VCaP (cell line): Measurements from ENCODE around the gene LHX3.

ENCODE experiments used
- H3K27ac ChIP-seq: fragments of 450-650 bp; 2 replicates; pipeline ENCODE4 v1.5.1; 2017
- TF ChIP-seq, protein P1 (sequence below): fragments of 450-650 bp; conservative IDR thresholded peaks from 2 replicates; pipeline ENCODE4 v1.5.1; 2017; ENCODE audit warnings: mild to moderate bottlenecking, moderate library complexity

LHX3 gene

DNA sequence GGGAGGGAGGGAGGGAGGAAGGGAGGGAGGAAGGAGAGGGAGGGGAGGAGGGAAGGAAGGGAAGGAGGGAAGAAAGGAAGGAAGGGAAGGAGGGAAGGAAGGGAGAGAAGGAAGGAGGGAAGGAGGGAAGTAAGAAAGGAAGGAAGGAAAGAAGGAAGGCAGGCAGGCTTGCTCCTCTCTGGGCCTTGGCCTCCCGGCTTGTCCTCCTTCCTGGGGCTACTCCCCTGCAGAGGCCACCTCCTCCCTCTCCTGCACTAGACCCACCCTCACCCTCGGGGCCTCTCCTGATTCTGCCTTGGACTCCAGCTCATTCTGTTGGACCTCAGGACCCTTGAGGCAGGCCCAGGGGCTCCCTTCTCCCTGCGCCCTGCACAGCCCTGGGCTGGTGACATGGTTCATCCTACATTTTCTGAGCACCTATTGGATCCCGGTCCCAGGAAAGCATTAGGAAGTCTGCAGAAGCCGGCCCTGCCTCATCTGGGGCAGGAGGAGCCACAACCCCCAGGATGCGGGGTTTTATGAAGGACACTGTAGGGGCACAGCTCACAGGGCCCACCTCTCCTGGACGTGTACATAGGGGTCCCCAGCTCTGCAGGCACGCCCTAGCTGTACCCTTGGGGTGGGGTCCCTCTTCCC, 23.0 kb downstream of the LHX3 start:
- TF ChIP-seq, protein P1, sequence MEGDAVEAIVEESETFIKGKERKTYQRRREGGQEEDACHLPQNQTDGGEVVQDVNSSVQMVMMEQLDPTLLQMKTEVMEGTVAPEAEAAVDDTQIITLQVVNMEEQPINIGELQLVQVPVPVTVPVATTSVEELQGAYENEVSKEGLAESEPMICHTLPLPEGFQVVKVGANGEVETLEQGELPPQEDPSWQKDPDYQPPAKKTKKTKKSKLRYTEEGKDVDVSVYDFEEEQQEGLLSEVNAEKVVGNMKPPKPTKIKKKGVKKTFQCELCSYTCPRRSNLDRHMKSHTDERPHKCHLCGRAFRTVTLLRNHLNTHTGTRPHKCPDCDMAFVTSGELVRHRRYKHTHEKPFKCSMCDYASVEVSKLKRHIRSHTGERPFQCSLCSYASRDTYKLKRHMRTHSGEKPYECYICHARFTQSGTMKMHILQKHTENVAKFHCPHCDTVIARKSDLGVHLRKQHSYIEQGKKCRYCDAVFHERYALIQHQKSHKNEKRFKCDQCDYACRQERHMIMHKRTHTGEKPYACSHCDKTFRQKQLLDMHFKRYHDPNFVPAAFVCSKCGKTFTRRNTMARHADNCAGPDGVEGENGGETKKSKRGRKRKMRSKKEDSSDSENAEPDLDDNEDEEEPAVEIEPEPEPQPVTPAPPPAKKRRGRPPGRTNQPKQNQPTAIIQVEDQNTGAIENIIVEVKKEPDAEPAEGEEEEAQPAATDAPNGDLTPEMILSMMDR, result no peak
- H3K27ac ChIP-seq, result no peak overlapping the region

DNA sequence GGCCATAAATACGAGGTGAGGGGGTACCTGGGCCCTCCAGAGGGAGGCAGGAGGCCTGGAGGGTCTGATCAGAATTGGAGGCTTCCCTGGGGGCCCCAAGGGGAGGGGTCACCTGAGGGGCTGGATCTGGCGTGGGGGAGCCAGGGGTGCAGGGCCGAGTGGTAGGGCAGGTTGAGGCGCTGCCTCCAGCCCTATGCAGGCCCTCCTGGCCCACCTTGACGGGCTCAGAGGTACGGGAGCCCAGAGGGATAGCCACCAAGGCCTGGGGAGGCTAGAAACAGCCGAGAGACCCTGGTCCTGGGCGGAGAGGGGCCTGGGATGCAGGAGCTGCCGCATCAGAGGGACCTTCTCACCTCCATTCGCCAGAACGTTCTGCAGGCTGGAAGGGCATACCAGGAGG, 24.3 kb downstream of the LHX3 start:
- TF ChIP-seq, protein P1, result no peak
- H3K27ac ChIP-seq, result no peak overlapping the region

DNA sequence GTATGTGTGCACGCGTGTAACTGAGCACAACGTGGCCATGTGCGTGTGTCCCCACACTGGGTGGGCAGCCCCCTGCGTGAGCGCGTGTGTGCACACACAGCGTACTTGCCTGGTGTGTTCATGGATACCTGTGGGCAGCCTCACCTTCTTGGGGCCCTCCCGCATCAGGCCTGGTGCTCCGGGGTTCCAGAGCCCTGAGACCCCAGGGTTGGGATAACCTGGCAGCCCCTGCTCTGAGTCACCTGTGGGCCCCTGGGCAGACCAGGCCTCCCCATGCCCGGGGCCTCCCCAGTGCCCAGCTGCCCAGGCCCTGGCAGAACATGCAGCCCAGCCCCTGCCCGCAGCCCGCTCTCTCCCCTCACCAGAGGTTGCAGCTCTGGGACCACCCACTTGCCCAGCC, 25.2 kb downstream of the LHX3 start:
- TF ChIP-seq, protein P1, result no peak
- H3K27ac ChIP-seq, result no peak overlapping the region

DNA sequence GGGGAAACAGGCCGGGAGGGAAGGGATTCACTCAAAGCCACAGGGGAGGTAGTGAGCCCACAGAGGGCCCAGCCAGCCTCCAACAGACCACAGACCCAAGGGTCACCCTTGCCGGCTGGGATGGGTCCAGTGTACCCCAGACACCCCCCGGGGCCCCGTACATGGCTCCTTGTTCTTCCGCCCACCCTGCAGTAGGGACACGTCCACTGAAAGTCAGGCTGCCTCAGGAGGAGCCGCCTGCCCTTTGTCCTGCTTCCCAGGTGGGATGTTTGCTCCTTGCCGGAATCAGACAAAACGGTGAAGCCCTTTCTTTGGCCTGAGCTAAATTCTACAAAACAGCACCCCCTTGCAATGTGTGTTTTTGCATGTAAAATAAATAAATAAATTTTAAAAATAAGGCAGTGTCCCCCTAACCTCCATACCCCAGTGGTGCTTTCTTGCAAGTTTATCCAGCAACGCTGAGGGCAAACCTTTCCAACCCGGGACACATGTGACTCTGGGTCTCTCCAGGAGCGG, 25.8 kb downstream of the LHX3 start:
- TF ChIP-seq, protein P1, result no peak
- H3K27ac ChIP-seq, result no peak overlapping the region

DNA sequence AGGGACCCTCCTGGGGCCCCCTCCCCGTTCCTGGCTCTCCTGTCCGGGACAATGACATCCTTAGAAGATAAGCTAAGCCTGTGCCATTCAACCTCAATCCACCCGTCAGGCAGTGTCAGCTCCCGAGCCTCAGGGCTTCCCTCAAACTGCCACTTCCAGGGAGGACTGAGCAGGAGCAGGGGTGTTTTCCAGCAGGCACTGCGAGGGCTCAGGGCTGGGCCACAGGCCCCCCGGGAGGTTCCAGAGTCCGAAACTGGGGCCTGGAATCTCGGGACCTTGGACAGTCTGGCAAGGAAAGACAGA, 26.2 kb downstream of the LHX3 start:
- TF ChIP-seq, protein P1, result no peak
- no peak overlapping the region for H3K27ac ChIP-seq

DNA sequence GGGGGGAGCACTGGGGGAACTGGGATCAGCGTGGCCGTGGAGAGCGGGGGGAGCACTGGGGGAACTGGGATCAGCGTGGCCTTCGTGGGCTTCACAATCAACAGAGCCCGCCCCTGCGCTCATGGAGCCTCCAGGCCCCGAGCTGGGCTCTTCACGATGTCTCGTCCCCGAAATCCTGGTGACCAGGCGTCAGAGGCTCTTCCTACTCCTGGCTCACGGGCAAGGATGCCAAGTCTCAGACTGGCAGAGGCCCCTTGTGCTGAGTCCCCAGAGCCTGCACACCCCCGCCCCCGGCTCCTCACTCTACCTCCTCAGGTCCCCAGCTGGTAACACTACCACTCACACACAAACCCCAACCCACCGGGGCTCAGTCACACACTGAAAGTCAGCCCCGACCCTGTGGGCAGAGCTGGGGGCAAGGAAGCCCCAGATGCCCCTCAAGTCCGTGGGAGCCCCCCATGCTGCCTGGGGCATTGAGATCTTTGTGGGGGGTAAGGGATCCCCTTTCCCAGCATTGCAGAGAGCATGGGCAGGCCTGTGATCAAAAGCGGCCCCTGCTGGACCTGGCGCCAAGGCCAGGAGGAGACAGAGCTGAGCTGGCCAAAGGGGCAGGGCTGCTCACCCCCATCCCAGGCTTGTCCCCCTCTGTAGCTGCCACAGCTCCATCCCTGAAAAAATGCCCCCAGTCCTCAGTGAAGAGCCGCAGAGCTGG, 26.7 kb downstream of the LHX3 start:
- no peak overlapping the region for H3K27ac ChIP-seq
- TF ChIP-seq, protein P1, result no peak

DNA sequence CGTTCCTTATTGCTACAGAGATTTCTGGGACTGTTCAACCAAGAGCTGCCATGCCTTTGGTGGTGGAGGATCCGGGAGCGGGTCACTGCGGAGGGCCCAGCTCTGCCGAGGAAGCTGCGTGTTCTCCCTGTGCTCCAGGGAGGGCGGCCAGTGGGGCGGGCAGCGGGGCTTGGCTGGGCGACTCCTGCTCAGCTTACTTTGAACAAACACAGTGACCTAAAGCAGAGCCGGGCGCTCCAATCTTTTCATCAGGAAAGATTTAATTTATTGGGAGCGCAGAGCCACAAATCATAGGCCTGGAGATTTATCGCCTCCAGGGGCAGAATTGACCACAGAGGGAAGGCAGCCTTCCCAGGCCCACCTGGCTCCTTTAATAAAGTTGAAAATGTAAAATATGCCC, 27.7 kb downstream of the LHX3 start:
- TF ChIP-seq, protein P1, result peak; percentile 21
- peak overlapping the region; percentile 14; the same call in 1 of the 2 replicates for H3K27ac ChIP-seq
